GM06990 (cell line): ENCODE data around the gene PACS1.

Source experiments
- DNase-seq: peaks from one replicate; pipeline ENCODE4 v3.0.0-alpha.2; 2011; ENCODE audit not compliant: insufficient read length; ENCODE audit errors: extremely low read depth
- H3K27me3 ChIP-seq: replicated peaks from 2 replicates; pipeline ENCODE4 v1.6.0; 2011; ENCODE audit warnings: low read length; ENCODE audit not compliant: control insufficient read depth, insufficient read depth
- H3K36me3 ChIP-seq: 2 replicates; pipeline ENCODE4 v1.5.1; 2011; ENCODE audit warnings: low read length; ENCODE audit not compliant: control insufficient read depth, insufficient read depth
- H3K4me3 ChIP-seq: replicated peaks from 2 replicates; pipeline ENCODE4 v1.5.1; 2011; ENCODE audit warnings: low read depth, mild to moderate bottlenecking, control low read depth, low read length
- CTCF ChIP-seq: IDR thresholded peaks from 2 replicates; pipeline ENCODE4 v1.5.1; 2011; ENCODE audit warnings: low read length, control low read depth, mild to moderate bottlenecking, inconsistent platforms; ENCODE audit not compliant: insufficient read depth, poor library complexity, severe bottlenecking

The PACS1 gene

DNA sequence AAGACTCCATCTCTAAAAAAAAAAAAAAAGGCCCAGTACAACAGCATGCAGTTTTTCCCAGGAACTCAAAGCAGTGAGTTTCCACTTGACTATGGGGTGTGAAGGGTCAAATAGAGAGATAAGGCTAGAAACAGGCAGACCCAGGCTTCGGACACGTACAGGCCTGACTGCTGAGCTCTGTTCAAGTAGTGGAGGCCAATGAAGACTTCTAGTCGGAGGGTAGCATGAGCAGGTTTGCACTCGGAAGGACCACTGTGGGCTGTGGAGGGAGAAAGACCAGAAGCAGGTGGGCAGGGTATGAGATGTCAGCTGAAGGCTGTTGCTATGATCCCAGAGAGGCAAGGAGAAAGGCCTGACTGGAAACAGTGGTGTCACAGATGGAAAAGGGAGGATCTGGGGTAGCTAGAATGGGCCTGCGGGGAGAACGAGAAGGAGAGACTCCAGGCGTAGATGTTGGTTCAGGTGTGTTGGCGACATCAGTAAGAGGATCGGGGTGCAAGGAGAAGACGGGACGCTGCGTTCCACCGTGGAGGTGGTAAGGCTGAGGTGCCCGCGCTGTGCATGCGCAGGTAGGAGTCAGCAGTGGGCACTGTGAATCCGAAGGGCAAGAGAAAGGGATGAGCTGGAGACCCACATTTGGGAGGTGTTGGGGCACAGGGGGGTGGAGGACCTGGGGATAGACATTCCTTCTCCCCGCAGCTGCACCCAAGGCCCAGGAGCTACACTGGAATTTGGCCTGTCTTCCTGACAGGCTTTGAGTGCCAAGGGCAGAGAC, 149.0 kb downstream of the PACS1 start:
- no peak for TF ChIP-seq CTCF
- H3K27me3 ChIP-seq: no peaks in the 10 kb centered on the region
- DNase-seq: no peak
- no peak overlapping the region for H3K4me3 ChIP-seq
- H3K36me3 ChIP-seq: peaks cover 30% of the 10 kb centered on the region

GRCh38 chr11:66219846-66220565, 149.9 kb downstream of the PACS1 start:
- TF ChIP-seq CTCF: no peak
- Histone ChIP-seq H3K36me3 (peaks cover 33% of the 10 kb centered on the region), H3K27me3 (no peaks in the 10 kb centered on the region), H3K4me3 (no peak overlapping the region)
- no peak for DNase-seq

- Histone ChIP-seq H3K36me3 (peaks cover 32% of the 10 kb centered on the region), H3K4me3 (no peak overlapping the region), H3K27me3 (no peaks in the 10 kb centered on the region)
- DNase-seq: no peak
- no peak for TF ChIP-seq CTCF
Observed at GRCh38 chr11:66220566-66220935, 150.5 kb downstream of the PACS1 start.

- no peak overlapping the region for H3K4me3 ChIP-seq
- no peak for TF ChIP-seq CTCF
- H3K36me3 ChIP-seq: peaks cover 30% of the 10 kb centered on the region
- no peak for DNase-seq
- H3K27me3 ChIP-seq: no peaks in the 10 kb centered on the region
Observed at GRCh38 chr11:66221012-66221411, 150.9 kb downstream of the PACS1 start.

DNA sequence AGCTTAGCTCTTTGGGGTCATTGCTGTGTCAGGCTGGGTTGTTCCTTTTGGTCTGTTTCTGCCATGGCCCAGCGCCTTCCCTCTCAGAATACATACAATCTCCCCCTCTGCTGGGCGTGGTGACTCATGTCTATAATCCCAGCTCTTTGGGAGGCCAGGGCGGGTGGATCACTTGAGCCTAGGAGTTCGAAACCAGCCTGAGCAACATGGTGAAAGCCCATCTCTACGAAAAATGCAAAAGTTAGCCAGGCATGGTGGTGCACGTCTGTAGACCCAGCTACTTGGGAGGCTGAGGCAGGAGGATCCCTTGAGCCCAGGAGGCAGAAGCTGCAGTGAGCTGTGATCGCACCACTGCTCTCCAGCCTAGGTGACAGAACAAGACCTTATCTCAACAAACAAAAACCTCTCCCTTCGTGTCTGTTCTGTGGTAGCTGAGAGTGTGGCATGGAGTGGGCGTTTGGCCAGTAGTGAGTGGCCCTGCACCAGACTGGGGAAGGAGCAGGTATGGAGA, 151.7 kb downstream of the PACS1 start:
- Histone ChIP-seq H3K4me3 (no peak overlapping the region), H3K27me3 (no peaks in the 10 kb centered on the region), H3K36me3 (peaks cover 33% of the 10 kb centered on the region)
- TF ChIP-seq CTCF: no peak
- DNase-seq: no peak
